ENCODE measurements around the gene PDE9A.

Gene PDE9A

GRCh38 chr21:42657676-42658319, 4.4 kb downstream of the PDE9A start:
- no peak for DNase-seq (ENCODE audit: low read depth in 3 of 3)

GRCh38 chr21:42658320-42659105, 5.1 kb downstream of the PDE9A start:
- no peak for DNase-seq (ENCODE audit: low read depth in 3 of 3)

- no peak for DNase-seq (ENCODE audit: low read depth in 3 of 3)
Measured at GRCh38 chr21:42659416-42660117, 6.1 kb downstream of the PDE9A start.

GRCh38 chr21:42660118-42660470, 6.7 kb downstream of the PDE9A start:
- DNase-seq (ENCODE audit: low read depth in 3 of 3) = no peak

- no peak for DNase-seq (ENCODE audit: low read depth in 3 of 3)
Measured at GRCh38 chr21:42661688-42662429, 8.4 kb downstream of the PDE9A start.

- DNase-seq (ENCODE audit: low read depth in 3 of 3) = no peak
Measured at GRCh38 chr21:42662430-42663199, 9.2 kb downstream of the PDE9A start.

GRCh38 chr21:42663200-42663750, 9.9 kb downstream of the PDE9A start:
- no peak for DNase-seq (ENCODE audit: low read depth in 3 of 3)

- no peak for DNase-seq (ENCODE audit: low read depth in 3 of 3)
Measured at GRCh38 chr21:42663860-42664535, 10.6 kb downstream of the PDE9A start.

- no peak for DNase-seq (ENCODE audit: low read depth in 3 of 3)
Measured at GRCh38 chr21:42664614-42665013, 11.2 kb downstream of the PDE9A start.

GRCh38 chr21:42665026-42665425, 11.6 kb downstream of the PDE9A start:
- DNase-seq (ENCODE audit: low read depth in 3 of 3) = no peak

- DNase-seq (ENCODE audit: low read depth in 3 of 3) = no peak
Measured at GRCh38 chr21:42665484-42665883, 12.1 kb downstream of the PDE9A start.

GRCh38 chr21:42666023-42666747, 12.8 kb downstream of the PDE9A start:
- DNase-seq (ENCODE audit: low read depth in 3 of 3) = no peak

- DNase-seq (ENCODE audit: low read depth in 3 of 3) = no peak
Measured at GRCh38 chr21:42666925-42667324, 13.5 kb downstream of the PDE9A start.

GRCh38 chr21:42668298-42668992, 15.0 kb downstream of the PDE9A start:
- DNase-seq (ENCODE audit: low read depth in 3 of 3) = no peak

GRCh38 chr21:42669041-42669440, 15.6 kb downstream of the PDE9A start:
- DNase-seq (ENCODE audit: low read depth in 3 of 3) = no peak

GRCh38 chr21:42670058-42670880, 16.8 kb downstream of the PDE9A start:
- no peak for DNase-seq (ENCODE audit: low read depth in 3 of 3)

- no peak for DNase-seq (ENCODE audit: low read depth in 3 of 3)
Measured at GRCh38 chr21:42670884-42671283, 17.5 kb downstream of the PDE9A start.
